ENCODE measurements around the gene SGCG.
"Not testable (repeated sequence)": the region's sequence is repeated elsewhere in the genome, so short reads cannot be mapped to it uniquely, and the experiment has no call there.

The SGCG gene

DNA sequence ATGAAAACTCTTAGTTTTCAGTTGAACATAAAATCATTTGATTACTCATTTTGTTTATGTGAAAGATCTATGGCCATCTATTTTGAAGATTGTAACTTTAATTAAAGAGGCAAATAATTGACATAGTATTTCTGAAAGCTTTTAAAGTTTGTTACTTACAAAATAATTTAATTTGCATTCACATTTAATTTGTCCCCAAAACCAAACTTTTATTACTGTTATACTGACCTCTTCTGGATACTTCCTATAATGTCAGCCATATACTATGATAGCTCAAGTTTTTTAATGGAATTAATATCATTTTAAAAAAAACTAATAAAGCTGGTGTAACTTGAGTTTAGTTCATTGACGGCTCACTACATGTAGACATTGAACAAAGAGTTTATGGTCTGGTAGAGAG is 4.9 kb upstream of the SGCG start:
- no peaks in the 10 kb centered on the region for H3K36me3 Mint-ChIP-seq (ENCODE audit: low read depth)
- H3K4me3 Mint-ChIP-seq, result no peak overlapping the region
- DNase-seq, result no peak
- H3K9me3 Mint-ChIP-seq, result no peaks in the 10 kb centered on the region
- peaks cover 5% of the 10 kb centered on the region for H3K27me3 Mint-ChIP-seq
- no peak overlapping the region for H3K27ac Mint-ChIP-seq
- H3K4me1 Mint-ChIP-seq (ENCODE audit: low read depth), result no peaks in the 10 kb centered on the region

DNA sequence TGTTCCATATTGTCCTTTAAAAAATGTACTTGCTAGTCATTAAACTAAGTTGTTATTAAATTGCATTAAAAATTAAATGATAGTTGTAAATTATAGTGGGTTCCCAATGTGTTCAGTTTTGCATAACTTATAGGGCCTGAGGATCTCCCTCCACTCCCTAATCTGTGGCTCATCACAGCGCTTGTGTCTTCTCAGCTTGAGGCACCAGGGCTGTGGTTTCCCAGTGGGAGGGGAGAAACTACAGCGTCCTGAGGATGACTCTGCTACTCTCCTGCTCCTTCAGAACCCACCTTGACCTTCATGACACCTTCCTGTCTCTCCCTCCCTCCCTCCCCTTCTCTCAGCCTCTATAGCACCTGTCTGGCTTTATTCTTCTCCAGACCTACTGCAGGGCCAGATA is 1.4 kb downstream of the SGCG start:
- DNase-seq, result no peak
- Mint-ChIP-seq H3K27me3 (peaks cover 5% of the 10 kb centered on the region), H3K36me3 (ENCODE audit: low read depth) (no peaks in the 10 kb centered on the region), H3K4me3 (no peak overlapping the region), H3K9me3 (no peaks in the 10 kb centered on the region), H3K27ac (no peak overlapping the region), H3K4me1 (ENCODE audit: low read depth) (no peaks in the 10 kb centered on the region)

DNA sequence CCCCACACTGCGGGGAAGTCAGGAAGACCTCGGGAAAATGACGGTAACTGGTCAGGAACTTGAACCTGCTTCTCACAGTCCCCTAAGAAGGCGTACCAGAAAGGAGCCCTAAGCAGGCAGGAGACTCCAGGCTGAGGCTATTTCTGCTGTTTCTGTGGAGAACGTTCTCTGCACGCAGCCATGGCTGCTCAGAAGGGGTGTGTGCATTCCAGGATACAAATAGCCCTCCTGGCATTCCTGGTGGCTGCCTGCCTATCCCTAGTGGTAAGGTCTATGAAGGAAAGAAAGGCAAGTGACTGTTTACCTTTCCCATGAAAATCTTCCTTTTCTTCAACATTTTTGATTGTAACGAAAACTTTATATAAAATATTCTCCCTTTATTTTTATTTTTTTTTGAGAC is 2.5 kb downstream of the SGCG start:
- Mint-ChIP-seq H3K27me3 (peaks cover 5% of the 10 kb centered on the region), H3K27ac (no peak overlapping the region), H3K4me3 (no peak overlapping the region), H3K9me3 (no peaks in the 10 kb centered on the region), H3K36me3 (ENCODE audit: low read depth) (no peaks in the 10 kb centered on the region), H3K4me1 (ENCODE audit: low read depth) (no peaks in the 10 kb centered on the region)
- DNase-seq, result no peak

DNA sequence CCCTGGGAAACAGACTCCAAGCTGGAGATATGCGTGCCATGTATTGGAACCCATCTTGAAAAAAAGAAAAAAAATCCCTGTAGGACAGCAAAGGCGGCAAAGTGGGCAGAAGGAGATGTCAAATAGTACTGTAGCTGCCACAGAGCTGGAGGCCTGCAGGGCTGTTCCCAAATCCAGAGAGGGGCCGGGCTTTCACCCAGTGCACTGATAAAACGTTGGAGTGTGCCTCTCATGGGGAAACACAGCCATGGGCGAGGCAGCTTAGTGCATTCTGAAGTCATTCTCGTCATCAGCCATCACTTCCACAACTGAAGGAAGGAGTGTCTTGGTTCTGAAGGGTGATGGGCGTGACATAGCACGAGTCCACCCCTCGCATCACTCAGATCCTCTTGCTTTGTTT is 4.8 kb downstream of the SGCG start:
- Mint-ChIP-seq H3K27ac (no peak overlapping the region), H3K36me3 (ENCODE audit: low read depth) (no peaks in the 10 kb centered on the region), H3K9me3 (no peaks in the 10 kb centered on the region), H3K4me3 (no peak overlapping the region), H3K27me3 (peaks cover 2% of the 10 kb centered on the region), H3K4me1 (ENCODE audit: low read depth) (no peaks in the 10 kb centered on the region)
- DNase-seq, result no peak

DNA sequence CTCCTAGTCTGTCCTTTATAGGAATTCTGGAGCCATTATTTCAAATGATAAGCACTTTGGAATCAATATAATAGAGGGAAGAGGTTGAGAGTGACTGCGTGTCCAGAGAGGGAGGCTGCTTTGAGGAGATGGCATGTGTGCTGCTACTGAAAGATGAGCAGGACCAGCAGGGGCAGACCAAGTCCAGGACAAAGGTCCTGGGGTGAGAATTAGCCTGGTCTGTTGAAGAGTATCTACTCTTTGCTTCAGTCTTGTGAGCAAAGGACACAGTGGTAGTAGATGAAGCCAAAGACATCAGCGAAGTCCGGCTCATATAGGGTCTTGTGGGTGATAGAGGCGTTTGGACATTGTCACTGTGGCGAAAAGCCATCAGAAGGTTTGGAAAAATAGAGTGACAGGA is 21.1 kb downstream of the SGCG start:
- H3K4me1 Mint-ChIP-seq (ENCODE audit: low read depth), result no peaks in the 10 kb centered on the region
- no peaks in the 10 kb centered on the region for H3K9me3 Mint-ChIP-seq
- no peak overlapping the region for H3K4me3 Mint-ChIP-seq
- H3K27me3 Mint-ChIP-seq, result peaks cover 12% of the 10 kb centered on the region
- no peak overlapping the region for H3K27ac Mint-ChIP-seq
- no peak for DNase-seq
- no peaks in the 10 kb centered on the region for H3K36me3 Mint-ChIP-seq (ENCODE audit: low read depth)

DNA sequence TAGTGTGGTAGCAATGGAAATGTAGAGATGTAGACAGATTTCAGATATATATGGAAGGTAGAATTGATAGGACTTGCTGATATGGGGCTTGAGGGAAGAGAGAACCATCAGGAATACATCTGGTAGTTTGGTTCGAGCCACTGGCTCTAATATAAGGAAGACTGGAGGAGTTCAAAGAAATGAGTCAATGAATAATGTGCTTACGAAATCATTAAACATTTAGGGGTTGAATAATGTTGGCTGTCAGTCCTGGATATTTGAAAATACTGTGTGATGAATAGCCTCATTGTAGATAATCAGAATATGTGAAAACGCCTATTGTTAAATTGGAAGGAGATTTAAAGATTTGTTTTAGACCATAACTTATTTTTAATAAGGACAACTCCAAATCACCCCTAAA is 21.6 kb downstream of the SGCG start:
- no peak overlapping the region for H3K27ac Mint-ChIP-seq
- peaks cover 9% of the 10 kb centered on the region for H3K27me3 Mint-ChIP-seq
- H3K4me1 Mint-ChIP-seq (ENCODE audit: low read depth), result no peaks in the 10 kb centered on the region
- H3K9me3 Mint-ChIP-seq, result no peaks in the 10 kb centered on the region
- no peak overlapping the region for H3K4me3 Mint-ChIP-seq
- no peaks in the 10 kb centered on the region for H3K36me3 Mint-ChIP-seq (ENCODE audit: low read depth)
- no peak for DNase-seq

DNA sequence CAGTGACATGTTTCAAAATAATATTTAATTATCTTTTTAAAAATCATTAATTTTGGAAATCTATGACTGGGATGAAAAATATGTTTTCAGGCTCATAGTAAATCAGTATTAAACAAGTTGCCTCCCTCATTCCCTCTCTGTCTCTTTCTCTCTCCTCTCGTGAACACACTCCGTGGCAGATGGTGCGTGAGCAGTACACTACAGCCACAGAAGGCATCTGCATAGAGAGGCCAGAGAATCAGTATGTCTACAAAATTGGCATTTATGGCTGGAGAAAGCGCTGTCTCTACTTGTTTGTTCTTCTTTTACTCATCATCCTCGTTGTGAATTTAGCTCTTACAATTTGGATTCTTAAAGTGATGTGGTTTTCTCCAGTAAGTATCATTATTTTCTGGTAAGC is 22.7 kb downstream of the SGCG start:
- Mint-ChIP-seq H3K9me3 (no peaks in the 10 kb centered on the region), H3K4me1 (ENCODE audit: low read depth) (no peaks in the 10 kb centered on the region), H3K27ac (no peak overlapping the region), H3K4me3 (no peak overlapping the region), H3K36me3 (ENCODE audit: low read depth) (no peaks in the 10 kb centered on the region), H3K27me3 (peaks cover 4% of the 10 kb centered on the region)
- no peak for DNase-seq

DNA sequence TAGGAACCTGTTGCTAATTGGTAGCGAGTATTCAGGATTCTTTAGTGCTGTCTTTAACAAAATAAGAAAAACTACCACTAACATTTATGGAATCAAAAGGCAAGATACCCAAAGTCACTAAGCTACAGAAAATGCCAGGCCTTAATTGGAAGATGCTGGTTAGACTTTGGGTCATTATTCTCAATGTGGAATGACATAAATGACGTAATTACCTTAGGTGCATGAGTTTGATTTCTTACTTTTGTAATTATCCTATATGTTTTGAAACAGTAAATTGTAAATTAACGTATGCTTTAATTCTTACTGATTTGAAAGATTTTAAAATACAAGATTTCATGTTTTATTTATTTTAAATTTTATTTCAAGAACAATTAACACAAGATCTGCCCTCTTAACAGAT is 25.0 kb downstream of the SGCG start:
- Mint-ChIP-seq H3K27me3 (peaks cover 4% of the 10 kb centered on the region), H3K9me3 (no peaks in the 10 kb centered on the region), H3K4me1 (ENCODE audit: low read depth) (no peaks in the 10 kb centered on the region), H3K27ac (no peak overlapping the region), H3K4me3 (no peak overlapping the region), H3K36me3 (ENCODE audit: low read depth) (no peaks in the 10 kb centered on the region)
- no peak for DNase-seq

DNA sequence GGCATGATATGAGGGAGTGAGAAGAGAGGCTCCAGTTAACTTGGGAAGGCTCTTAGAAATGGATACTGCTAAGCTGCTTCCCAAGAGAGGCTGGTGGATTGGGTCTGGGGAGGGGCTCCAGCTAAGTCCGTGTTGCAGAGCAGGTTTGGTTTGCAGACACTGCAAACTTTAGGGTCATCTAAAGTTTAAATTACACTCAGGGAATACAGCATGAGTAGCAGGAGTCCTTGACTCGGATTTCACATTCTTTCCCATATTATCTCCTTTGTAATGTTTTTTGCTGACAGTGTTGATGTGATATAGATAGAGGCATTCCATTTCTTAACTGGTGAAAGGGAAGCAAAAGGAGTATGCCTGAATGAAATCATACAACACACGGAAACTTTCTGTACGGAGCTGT is 31.9 kb downstream of the SGCG start:
- H3K27me3 Mint-ChIP-seq, result peaks cover 8% of the 10 kb centered on the region
- no peak for DNase-seq
- no peak overlapping the region for H3K27ac Mint-ChIP-seq

DNA sequence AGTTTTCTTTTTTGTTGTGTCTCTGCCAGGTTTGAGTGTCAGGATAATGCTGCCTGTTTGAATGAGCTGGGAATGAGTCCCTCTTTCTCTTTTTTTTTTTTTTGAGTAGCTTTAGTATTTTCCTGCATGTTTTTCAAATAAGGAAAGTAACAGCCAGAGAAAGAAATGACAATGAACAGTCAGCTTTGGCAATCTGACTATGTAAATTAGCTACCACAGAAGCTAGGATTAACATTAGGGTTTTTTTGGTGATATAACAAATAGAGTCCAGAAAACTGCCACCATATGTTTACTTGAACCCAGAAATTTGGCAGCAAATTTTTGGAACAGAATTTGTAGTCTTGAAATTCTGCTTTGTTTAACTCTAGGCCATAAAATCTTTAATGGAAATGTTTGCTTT is 50.5 kb downstream of the SGCG start:
- Mint-ChIP-seq H3K4me1 (ENCODE audit: low read depth) (no peaks in the 10 kb centered on the region), H3K27ac (no peak overlapping the region), H3K27me3 (peaks cover 34% of the 10 kb centered on the region), H3K4me3 (no peak overlapping the region), H3K36me3 (ENCODE audit: low read depth) (no peaks in the 10 kb centered on the region), H3K9me3 (no peaks in the 10 kb centered on the region)
- DNase-seq, result no peak

More for the DNA sequence above, 31.9 kb downstream of the SGCG start:
- no peaks in the 10 kb centered on the region for H3K4me1 Mint-ChIP-seq (ENCODE audit: low read depth)
- H3K9me3 Mint-ChIP-seq, result peaks cover 18% of the 10 kb centered on the region
- no peaks in the 10 kb centered on the region for H3K36me3 Mint-ChIP-seq (ENCODE audit: low read depth)
- H3K4me3 Mint-ChIP-seq, result no peak overlapping the region

DNA sequence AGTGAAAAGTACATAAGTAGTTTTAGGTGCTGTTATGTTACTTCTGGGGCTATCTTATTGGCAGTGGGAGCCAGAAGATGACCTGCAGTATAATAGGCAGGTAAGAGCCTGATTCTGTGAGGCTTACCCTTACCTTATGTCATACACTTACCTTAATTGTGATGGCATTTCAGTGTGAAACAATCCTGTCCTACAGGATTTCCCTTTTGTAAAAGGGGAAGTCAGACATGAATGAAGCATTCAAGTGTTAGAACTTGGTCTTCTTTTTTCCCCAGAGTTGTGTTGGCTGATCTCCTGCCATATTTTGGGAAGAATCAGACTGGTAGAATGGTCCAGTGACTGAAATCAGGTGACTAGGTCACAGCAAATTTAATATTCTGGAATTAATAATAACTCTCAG is 55.2 kb downstream of the SGCG start:
- Mint-ChIP-seq H3K9me3 (no peaks in the 10 kb centered on the region), H3K27ac (no peak overlapping the region), H3K36me3 (ENCODE audit: low read depth) (no peaks in the 10 kb centered on the region), H3K4me3 (no peak overlapping the region), H3K27me3 (peaks cover 29% of the 10 kb centered on the region), H3K4me1 (ENCODE audit: low read depth) (no peaks in the 10 kb centered on the region)
- DNase-seq, result no peak

DNA sequence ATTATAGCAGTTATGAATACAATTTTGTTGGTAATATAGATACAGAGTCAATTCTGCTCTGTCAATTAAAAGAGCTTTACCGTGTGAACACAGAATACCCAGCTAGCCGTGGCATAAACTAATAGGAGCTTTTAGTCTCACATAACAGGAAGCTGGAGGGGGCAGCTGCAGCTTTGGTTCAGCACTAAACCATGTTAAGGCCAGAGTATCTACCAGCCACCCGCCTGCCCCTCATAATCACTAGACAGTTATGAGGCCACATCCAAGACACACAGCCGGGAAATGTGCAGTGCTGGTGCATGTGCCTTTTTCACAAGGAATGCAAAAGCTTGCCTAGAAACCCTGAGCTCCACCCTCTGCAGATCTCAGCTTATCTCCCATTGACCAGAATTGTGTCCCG is 62.3 kb downstream of the SGCG start:
- H3K4me3 Mint-ChIP-seq, result no peak overlapping the region
- no peaks in the 10 kb centered on the region for H3K4me1 Mint-ChIP-seq (ENCODE audit: low read depth)
- DNase-seq, result no peak
- no peaks in the 10 kb centered on the region for H3K36me3 Mint-ChIP-seq (ENCODE audit: low read depth)
- no peaks in the 10 kb centered on the region for H3K9me3 Mint-ChIP-seq
- H3K27ac Mint-ChIP-seq, result no peak overlapping the region
- peaks cover 6% of the 10 kb centered on the region for H3K27me3 Mint-ChIP-seq

DNA sequence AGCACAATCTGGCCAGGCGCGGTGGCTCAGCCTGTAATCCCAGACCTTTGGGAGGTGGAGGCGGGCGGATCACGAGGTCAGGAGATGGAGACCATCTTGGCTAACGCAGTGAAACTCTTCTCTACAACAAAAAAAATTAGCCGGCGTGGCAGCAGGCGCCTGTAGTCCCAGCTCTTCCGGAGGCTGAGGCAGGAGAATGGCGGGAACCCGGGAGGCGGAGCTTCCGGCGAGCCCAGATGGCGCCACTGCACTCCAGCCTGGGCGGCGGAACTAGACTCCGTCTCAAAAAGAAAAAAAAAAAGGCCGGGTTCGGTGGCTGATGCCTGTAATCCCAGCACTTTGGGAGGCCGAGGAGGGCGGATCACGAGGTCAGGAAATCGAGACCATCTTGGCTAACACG is 67.6 kb downstream of the SGCG start:
- not testable (repeated sequence) for H3K36me3 Mint-ChIP-seq (ENCODE audit: low read depth); H3K4me1 Mint-ChIP-seq (ENCODE audit: low read depth); H3K9me3 Mint-ChIP-seq; H3K27ac Mint-ChIP-seq; H3K4me3 Mint-ChIP-seq; H3K27me3 Mint-ChIP-seq; DNase-seq

DNA sequence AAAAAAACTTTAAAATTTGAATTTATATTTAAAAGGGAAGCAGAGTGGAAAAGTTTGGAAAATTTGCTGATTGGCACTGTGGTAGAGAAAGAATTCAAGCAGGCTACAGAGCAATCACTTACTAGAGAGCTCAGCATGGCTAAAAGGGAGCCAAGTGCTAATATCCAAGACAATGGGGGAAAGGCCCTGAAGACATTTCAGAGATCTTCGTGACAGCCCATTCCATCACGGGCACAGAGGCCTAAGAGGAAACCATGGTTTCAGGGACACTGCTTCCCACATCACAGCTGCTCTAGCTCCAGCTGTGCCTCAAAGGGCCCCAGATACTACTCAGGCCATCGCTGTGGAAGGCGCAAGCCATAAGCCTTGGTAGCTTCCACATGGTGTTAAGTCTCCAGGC is 73.7 kb downstream of the SGCG start:
- Mint-ChIP-seq H3K27me3 (peaks cover 15% of the 10 kb centered on the region), H3K27ac (no peak overlapping the region), H3K9me3 (peaks cover 11% of the 10 kb centered on the region), H3K4me1 (ENCODE audit: low read depth) (no peaks in the 10 kb centered on the region), H3K4me3 (no peak overlapping the region), H3K36me3 (ENCODE audit: low read depth) (no peaks in the 10 kb centered on the region)
- no peak for DNase-seq

DNA sequence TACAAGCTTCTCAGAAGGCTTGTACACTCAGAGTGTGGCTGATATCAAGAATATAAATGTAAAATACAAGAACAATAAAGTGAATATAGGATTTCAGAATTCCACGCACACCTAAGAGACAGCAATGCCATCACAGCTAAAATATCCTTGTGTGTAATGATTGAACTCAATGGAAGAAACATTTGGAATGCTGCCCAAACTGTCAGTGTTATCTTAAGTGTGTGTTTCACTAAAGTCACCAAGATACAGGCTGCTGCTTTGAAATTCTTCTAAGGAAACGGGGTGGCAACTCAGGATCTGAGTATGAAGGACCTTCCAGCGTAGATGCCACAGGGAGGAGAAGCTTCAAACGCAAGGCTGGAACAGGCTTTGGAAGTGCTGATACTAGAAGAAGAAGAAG is 86.8 kb downstream of the SGCG start:
- Mint-ChIP-seq H3K27me3 (peaks cover 12% of the 10 kb centered on the region), H3K4me1 (ENCODE audit: low read depth) (peaks cover 8% of the 10 kb centered on the region), H3K27ac (no peak overlapping the region), H3K36me3 (ENCODE audit: low read depth) (no peaks in the 10 kb centered on the region), H3K9me3 (no peaks in the 10 kb centered on the region), H3K4me3 (no peak overlapping the region)
- DNase-seq, result no peak

DNA sequence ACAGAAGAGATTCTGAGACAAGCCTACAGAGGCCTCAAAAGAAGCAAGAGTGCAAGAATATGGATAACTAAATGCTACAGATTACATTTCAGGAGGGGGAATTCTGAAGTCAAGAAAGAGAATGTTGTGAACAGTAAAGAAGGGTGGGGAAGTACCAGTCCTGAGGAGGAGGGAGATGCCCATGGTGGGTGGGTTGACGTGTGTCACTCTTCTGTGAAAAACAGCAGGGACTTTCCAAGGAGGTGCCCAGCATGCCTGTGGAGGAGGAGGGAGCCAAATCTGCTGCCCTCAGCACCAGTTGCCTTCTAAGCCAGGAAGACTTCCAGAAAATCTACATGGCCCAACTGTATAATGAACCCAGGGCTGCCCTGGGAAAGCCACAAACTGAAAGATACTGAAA is 87.7 kb downstream of the SGCG start:
- peak; percentile 40 for DNase-seq
- Mint-ChIP-seq H3K4me1 (ENCODE audit: low read depth) (peaks cover 8% of the 10 kb centered on the region), H3K4me3 (no peak overlapping the region), H3K36me3 (ENCODE audit: low read depth) (no peaks in the 10 kb centered on the region), H3K27me3 (peaks cover 12% of the 10 kb centered on the region), H3K27ac (no peak overlapping the region), H3K9me3 (no peaks in the 10 kb centered on the region)

Measured in activated T-cell treated with anti-CD3 and anti-CD28 coated beads, Interleukin-2, amount 50 U/mL, for 24 hours (primary cell).